ENCODE data around the gene NT5M.

The NT5M gene

GRCh38 chr17:17384291-17384615 lies 81.1 kb downstream of the NT5M start:
- H3K27me3 ChIP-seq (replicated peaks), result peaks cover 20% of the 10 kb centered on the region
- no peaks in the 10 kb centered on the region for H3K36me3 ChIP-seq (replicated peaks)
- H3K4me3 ChIP-seq (ENCODE audit: low read depth, low read length), result no peak overlapping the region
- DNase-seq, result no peak
- in situ Hi-C loops (cut with HindIII; ENCODE audit: low pct_ligation_motif_present, low sequenced_read_pairs), result no loop called here
- no peak overlapping the region for H3K27ac ChIP-seq
- TF ChIP-seq CTCF (IDR thresholded peaks at IDR 0.05; ENCODE audit: low read depth, low read length, missing control alignments), result no peak

GRCh38 chr17:17384961-17385360 lies 81.8 kb downstream of the NT5M start:
- no peak for DNase-seq
- Histone ChIP-seq H3K36me3 (replicated peaks) (no peaks in the 10 kb centered on the region), H3K27ac (no peak overlapping the region), H3K4me3 (ENCODE audit: low read depth, low read length) (no peak overlapping the region), H3K27me3 (replicated peaks) (peaks cover 16% of the 10 kb centered on the region)
- in situ Hi-C loops (cut with HindIII; ENCODE audit: low pct_ligation_motif_present, low sequenced_read_pairs), result no loop called here
- TF ChIP-seq CTCF (IDR thresholded peaks at IDR 0.05; ENCODE audit: low read depth, low read length, missing control alignments), result no peak

GRCh38 chr17:17385491-17385890 lies 82.3 kb downstream of the NT5M start:
- Histone ChIP-seq H3K4me3 (ENCODE audit: low read depth, low read length) (no peak overlapping the region), H3K36me3 (replicated peaks) (no peaks in the 10 kb centered on the region), H3K27me3 (replicated peaks) (peaks cover 14% of the 10 kb centered on the region), H3K27ac (no peak overlapping the region)
- no peak for DNase-seq
- in situ Hi-C loops (cut with HindIII; ENCODE audit: low pct_ligation_motif_present, low sequenced_read_pairs), result no loop called here
- no peak for TF ChIP-seq CTCF (IDR thresholded peaks at IDR 0.05; ENCODE audit: low read depth, low read length, missing control alignments)

GRCh38 chr17:17386094-17386800 lies 83.1 kb downstream of the NT5M start:
- DNase-seq, result no peak
- Histone ChIP-seq H3K4me3 (ENCODE audit: low read depth, low read length) (no peak overlapping the region), H3K27ac (no peak overlapping the region), H3K36me3 (replicated peaks) (no peaks in the 10 kb centered on the region), H3K27me3 (replicated peaks) (peaks cover 8% of the 10 kb centered on the region)
- TF ChIP-seq CTCF (IDR thresholded peaks at IDR 0.05; ENCODE audit: low read depth, low read length, missing control alignments), result no peak
- in situ Hi-C loops (cut with HindIII; ENCODE audit: low pct_ligation_motif_present, low sequenced_read_pairs), result no loop called here

GRCh38 chr17:17387017-17387497 lies 83.9 kb downstream of the NT5M start:
- H3K27me3 ChIP-seq (replicated peaks), result peaks cover 4% of the 10 kb centered on the region
- no peak for DNase-seq
- no peak for TF ChIP-seq CTCF (IDR thresholded peaks at IDR 0.05; ENCODE audit: low read depth, low read length, missing control alignments)
- no peak overlapping the region for H3K4me3 ChIP-seq (ENCODE audit: low read depth, low read length)
- H3K36me3 ChIP-seq (replicated peaks), result no peaks in the 10 kb centered on the region
- in situ Hi-C loops (cut with HindIII; ENCODE audit: low pct_ligation_motif_present, low sequenced_read_pairs), result no loop called here
- H3K27ac ChIP-seq, result no peak overlapping the region

Measured in brain microvascular endothelial cell (primary cell).